Mesenchymal stem cell (in vitro differentiated cells and primary cell): ENCODE measurements around the gene TMEM165.

Experiments used
- DNase-seq: peaks from one replicate; pipeline ENCODE4 v3.0.0-alpha.2; 2013
- H2AFZ ChIP-seq: one replicate; pipeline ENCODE4 v1.6.1; 2013; ENCODE audit warnings: low read depth, mild to moderate bottlenecking, control low read depth, inconsistent platforms, low read length, moderate library complexity
- H2AK5ac ChIP-seq: 2 replicates; pipeline ENCODE4 v1.6.1; 2013; ENCODE audit warnings: low read length, moderate library complexity, mild to moderate bottlenecking, inconsistent platforms; ENCODE audit not compliant: severe bottlenecking
- H2BK120ac ChIP-seq: one replicate; pipeline ENCODE4 v1.6.1; 2013; ENCODE audit warnings: low read depth, mild to moderate bottlenecking, inconsistent platforms, low read length, moderate library complexity
- H2BK12ac ChIP-seq, 2 experiments: one replicate each; pipeline ENCODE4 v1.6.1; 2013; ENCODE audit warnings: inconsistent platforms in 2 of 2, low read length in 2 of 2, mild to moderate bottlenecking in 2 of 2, moderate library complexity in 2 of 2, control low read depth in 1 of 2
- H2BK15ac ChIP-seq: one replicate; pipeline ENCODE4 v1.6.1; 2013; ENCODE audit warnings: mild to moderate bottlenecking, low read depth, inconsistent platforms; ENCODE audit not compliant: poor library complexity, severe bottlenecking
- H2BK5ac ChIP-seq: 2 replicates; pipeline ENCODE4 v1.6.1; 2013; ENCODE audit warnings: low read depth, mild to moderate bottlenecking, low read length, control low read depth, inconsistent platforms; ENCODE audit not compliant: poor library complexity, severe bottlenecking
- H3K14ac ChIP-seq, 2 experiments: one replicate each; pipeline ENCODE4 v1.6.1; 2013; ENCODE audit warnings: inconsistent platforms in 2 of 2, low read length in 2 of 2, control low read depth in 1 of 2, mild to moderate bottlenecking in 1 of 2, moderate library complexity in 1 of 2
- H3K18ac ChIP-seq, 2 experiments: one replicate each; pipeline ENCODE4 v1.6.1; 2013; ENCODE audit warnings: inconsistent platforms in 2 of 2, low read length in 2 of 2, control low read depth in 1 of 2, low read depth in 1 of 2, mild to moderate bottlenecking in 1 of 2
- H3K23ac ChIP-seq, 2 experiments: one replicate each; pipeline ENCODE4 v1.6.1; 2013; ENCODE audit warnings: inconsistent platforms in 2 of 2, low read length in 2 of 2, mild to moderate bottlenecking in 2 of 2, moderate library complexity in 2 of 2, control low read depth in 1 of 2
- H3K27ac ChIP-seq: 2 replicates; pipeline ENCODE4 v1.5.1; 2013; ENCODE audit warnings: mild to moderate bottlenecking, moderate library complexity, low read length, control low read depth, inconsistent platforms; ENCODE audit not compliant: poor library complexity, severe bottlenecking
- H3K27me3 ChIP-seq, 2 experiments: 2 replicates each; pipeline versions ENCODE4 v1.6.1 to v1.7.0; 2013; ENCODE audit warnings: low read length in 2 of 2, mild to moderate bottlenecking in 2 of 2, moderate library complexity in 2 of 2, control low read depth in 1 of 2, inconsistent platforms in 1 of 2; ENCODE audit not compliant: control insufficient read depth in 1 of 2, insufficient read depth in 1 of 2
- H3K36me3 ChIP-seq, 2 experiments: 2 replicates each; pipeline versions ENCODE4 v1.6.1 to v1.7.0; 2013; ENCODE audit warnings: low read length in 2 of 2, control low read depth in 1 of 2, inconsistent platforms in 1 of 2, low read depth in 1 of 2, mild to moderate bottlenecking in 1 of 2; ENCODE audit not compliant: insufficient read depth in 2 of 2, control insufficient read depth in 1 of 2
- H3K4ac ChIP-seq, 2 experiments: one replicate each; pipeline ENCODE4 v1.6.1; 2013; ENCODE audit warnings: inconsistent platforms in 2 of 2, low read length in 2 of 2, mild to moderate bottlenecking in 2 of 2, moderate library complexity in 2 of 2, control low read depth in 1 of 2, low read depth in 1 of 2
- H3K4me1 ChIP-seq: 2 replicates; pipeline ENCODE4 v1.6.1; 2013; ENCODE audit warnings: low read depth, low read length, control low read depth; ENCODE audit not compliant: control insufficient read depth, insufficient read depth
- H3K4me2 ChIP-seq: 2 replicates; pipeline ENCODE4 v1.6.1; 2013; ENCODE audit warnings: low read length, mild to moderate bottlenecking, inconsistent platforms; ENCODE audit not compliant: poor library complexity, severe bottlenecking
- H3K4me3 ChIP-seq, 2 experiments: 2 replicates each; pipeline versions ENCODE4 v1.5.1 to v1.7.0; 2013; ENCODE audit warnings: low read length in 2 of 2, mild to moderate bottlenecking in 2 of 2, control low read depth in 1 of 2, low read depth in 1 of 2; ENCODE audit not compliant: insufficient read depth in 1 of 2
- H3K79me1 ChIP-seq: replicated peaks from 2 replicates; pipeline ENCODE4 v1.6.1; 2013; ENCODE audit warnings: mild to moderate bottlenecking, control low read depth, low read length, inconsistent platforms; ENCODE audit not compliant: poor library complexity, severe bottlenecking
- H3K9ac ChIP-seq: 2 replicates; pipeline ENCODE4 v1.7.0; 2013; ENCODE audit warnings: mild to moderate bottlenecking, low read length, moderate library complexity
- H3K9me3 ChIP-seq: 2 replicates; pipeline ENCODE4 v1.7.0; 2013; ENCODE audit warnings: mild to moderate bottlenecking, low read length; ENCODE audit not compliant: control insufficient read depth
- H4K8ac ChIP-seq: one replicate; pipeline ENCODE4 v1.6.1; 2013; ENCODE audit warnings: inconsistent platforms, mild to moderate bottlenecking, low read length, moderate library complexity
- H4K91ac ChIP-seq: one replicate; pipeline ENCODE4 v1.6.1; 2013; ENCODE audit warnings: mild to moderate bottlenecking, low read length, inconsistent platforms
- WGBS: methylation state at CpG from one replicate; pipeline ENCODE4 v1.1.7; 2013; ENCODE audit warnings: mixed read lengths; 5-methylcytosine and 5-hydroxymethylcytosine counted together

TMEM165 gene

DNA sequence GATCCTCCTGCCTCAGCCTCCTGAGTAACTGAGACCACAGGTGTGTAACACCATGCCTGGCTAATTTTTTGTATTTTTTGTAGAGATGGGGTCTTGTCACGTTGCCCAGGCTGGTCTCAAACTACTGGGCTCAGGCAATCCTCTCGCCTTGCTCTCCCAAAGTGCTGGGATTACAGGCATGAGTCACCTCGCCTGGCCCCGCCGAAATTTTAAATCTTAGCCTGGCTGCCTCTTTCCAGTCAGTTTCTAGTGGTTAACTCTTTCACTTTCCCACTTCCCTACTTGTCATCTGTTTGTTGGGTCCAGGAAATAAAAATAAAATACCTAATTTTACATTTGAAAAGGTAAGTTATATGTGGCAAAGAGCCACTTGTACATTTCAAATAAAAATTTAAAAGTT is 62.4 kb downstream of the TMEM165 start:
- 84% methylated on average over 2 of the region's 5 CpGs for WGBS
- no peak overlapping the region for H3K23ac ChIP-seq
- no peak overlapping the region for H4K91ac ChIP-seq
- H3K27ac ChIP-seq: no peak overlapping the region
- no peak overlapping the region for H3K4ac ChIP-seq
- peak overlapping the region; percentile 59 for H3K9ac ChIP-seq
- H4K8ac ChIP-seq: no peak overlapping the region
- H3K4me2 ChIP-seq: no peak overlapping the region
- no peaks in the 10 kb centered on the region for H3K4me1 ChIP-seq
- no peak overlapping the region for H2BK15ac ChIP-seq
- H2BK5ac ChIP-seq: no peak overlapping the region
- no peak overlapping the region for H2AK5ac ChIP-seq
- no peaks in the 10 kb centered on the region for H3K27me3 ChIP-seq
- no peak overlapping the region for H2BK12ac ChIP-seq
- no peak overlapping the region for H2BK120ac ChIP-seq
- DNase-seq: no peak
- H3K18ac ChIP-seq: no peak overlapping the region
- no peaks in the 10 kb centered on the region for H3K9me3 ChIP-seq
- H3K4me3 ChIP-seq: no peak overlapping the region
- H3K79me1 ChIP-seq: peaks cover 4% of the 10 kb centered on the region
- H3K14ac ChIP-seq: no peak overlapping the region
- H2AFZ ChIP-seq: no peak overlapping the region
- peaks cover 3 to 35% of the 10 kb centered on the region in 2 experiments for H3K36me3 ChIP-seq

DNA sequence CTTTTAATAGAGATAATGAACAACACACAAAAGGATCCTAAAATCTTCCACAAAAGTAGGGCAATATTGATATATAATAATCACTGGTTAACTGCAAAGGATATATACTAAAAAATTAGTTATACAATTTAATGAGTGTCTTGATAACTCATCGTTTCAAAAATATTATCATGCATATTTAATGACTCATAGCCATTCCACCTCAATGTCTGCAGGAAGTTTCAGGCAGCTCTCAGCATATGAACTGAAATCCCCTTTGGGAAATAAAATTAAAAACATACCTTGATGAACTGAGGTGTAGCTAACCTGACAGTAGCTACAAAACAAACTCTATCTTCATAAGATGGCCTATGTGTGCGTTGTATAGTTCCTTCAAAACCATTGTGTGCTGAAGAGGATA is 62.9 kb downstream of the TMEM165 start:
- Histone ChIP-seq H2BK5ac (no peak overlapping the region), H3K4ac (no peak overlapping the region), H3K14ac (no peak overlapping the region), H3K4me3 (no peak overlapping the region), H3K4me2 (no peak overlapping the region), H3K4me1 (no peaks in the 10 kb centered on the region), H3K9me3 (no peaks in the 10 kb centered on the region), H2AFZ (no peak overlapping the region), H3K27ac (no peak overlapping the region), H3K79me1 (peaks cover 4% of the 10 kb centered on the region), H2AK5ac (no peak overlapping the region), H2BK12ac (no peak overlapping the region), H3K27me3 (no peaks in the 10 kb centered on the region), H3K36me3 (peaks cover 3 to 30% of the 10 kb centered on the region in 2 experiments), H2BK15ac (no peak overlapping the region), H4K8ac (no peak overlapping the region), H3K9ac (peak overlapping the region; percentile 59), H2BK120ac (no peak overlapping the region), H3K18ac (no peak overlapping the region), H4K91ac (no peak overlapping the region), H3K23ac (no peak overlapping the region)
- DNase-seq: no peak
- 100% methylated on average over 1 of the region's 2 CpGs for WGBS

DNA sequence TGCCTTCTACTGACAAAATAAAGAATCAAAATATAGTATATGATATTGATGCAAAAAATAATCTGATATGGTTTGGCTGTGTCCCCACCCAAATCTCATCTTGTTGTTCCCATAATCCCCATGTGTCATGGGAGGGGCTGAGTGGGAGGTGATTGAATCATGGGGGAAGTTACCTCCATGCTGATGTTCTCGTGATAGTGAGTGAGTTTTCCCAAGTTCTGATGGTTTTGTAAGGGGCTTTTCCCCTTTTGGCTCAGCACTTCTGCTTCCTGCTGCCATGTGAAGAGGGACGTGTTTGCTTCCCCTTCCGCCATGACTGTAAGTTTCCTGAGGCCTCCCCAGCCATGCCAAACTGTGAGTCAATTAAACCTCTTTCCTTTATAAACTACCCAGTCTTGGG is 70.2 kb downstream of the TMEM165 start:
- no peak overlapping the region for H2BK120ac ChIP-seq
- H3K4me2 ChIP-seq: no peak overlapping the region
- H3K14ac ChIP-seq: no peak overlapping the region
- no peak overlapping the region for H2AFZ ChIP-seq
- no peaks in the 10 kb centered on the region for H3K4me1 ChIP-seq
- H4K91ac ChIP-seq: no peak overlapping the region
- no peak overlapping the region for H3K27ac ChIP-seq
- H3K9me3 ChIP-seq: no peaks in the 10 kb centered on the region
- no peak overlapping the region for H2BK15ac ChIP-seq
- H3K27me3 ChIP-seq: no peaks in the 10 kb centered on the region
- H4K8ac ChIP-seq: no peak overlapping the region
- H3K4me3 ChIP-seq: no peak overlapping the region
- no peak overlapping the region for H3K4ac ChIP-seq
- H2BK12ac ChIP-seq: no peak overlapping the region
- H3K36me3 ChIP-seq: peaks cover 0 to 75% of the 10 kb centered on the region in 2 experiments
- H3K23ac ChIP-seq: no peak overlapping the region
- WGBS: 100% methylated on average over 3 of the region's 3 CpGs
- no peak overlapping the region for H2BK5ac ChIP-seq
- DNase-seq: no peak
- H2AK5ac ChIP-seq: no peak overlapping the region
- no peak overlapping the region for H3K9ac ChIP-seq
- no peak overlapping the region for H3K18ac ChIP-seq
- peaks cover 3% of the 10 kb centered on the region for H3K79me1 ChIP-seq

DNA sequence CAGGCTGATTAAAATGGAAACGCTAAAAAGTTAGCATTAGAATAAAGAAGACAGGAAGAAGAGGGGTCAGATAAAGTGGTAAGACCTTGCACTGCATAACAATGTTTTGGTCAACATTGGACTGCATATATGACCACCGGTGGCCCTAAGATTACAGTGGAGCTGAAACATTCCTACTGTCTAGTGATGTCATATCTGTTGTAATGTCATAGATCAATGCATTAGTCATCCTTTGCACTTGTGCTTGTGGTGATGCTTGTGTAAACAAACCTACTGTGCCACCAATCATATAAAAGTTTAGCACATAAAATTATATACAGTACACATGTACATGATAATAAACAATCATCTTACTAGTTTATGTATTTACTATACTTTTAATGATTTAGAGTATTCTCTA is 73.0 kb downstream of the TMEM165 start:
- Histone ChIP-seq H3K14ac (no peak overlapping the region), H3K18ac (no peak overlapping the region), H4K8ac (no peak overlapping the region), H3K79me1 (peaks cover 4% of the 10 kb centered on the region), H2BK5ac (no peak overlapping the region), H2BK12ac (no peak overlapping the region), H3K4me1 (no peaks in the 10 kb centered on the region), H3K23ac (no peak overlapping the region), H3K4me3 (no peak overlapping the region), H2AK5ac (no peak overlapping the region), H3K9ac (no peak overlapping the region), H3K9me3 (no peaks in the 10 kb centered on the region), H3K27ac (no peak overlapping the region), H3K4me2 (no peak overlapping the region), H4K91ac (no peak overlapping the region), H3K4ac (no peak overlapping the region), H2BK15ac (no peak overlapping the region), H3K27me3 (no peaks in the 10 kb centered on the region), H2AFZ (no peak overlapping the region), H3K36me3 (peaks cover 6 to 77% of the 10 kb centered on the region in 2 experiments), H2BK120ac (no peak overlapping the region)
- DNase-seq: peak; percentile 86
- WGBS: 52% methylated on average over 2 of the region's 2 CpGs
